H9 (cell line): Measurements from ENCODE around the gene PRR33. TPM values are rescaled to one million over a fixed set of nuclear protein-coding genes. Genes with fewer than 3 reads are reported as not detected.
"Not testable (repeated sequence)": the region's sequence is repeated elsewhere in the genome, so short reads cannot be mapped to it uniquely, and the experiment has no call there.

Experiments used
- DNase-seq: peaks from one replicate; pipeline ENCODE4 v3.0.0-alpha.2; 2017
- H2AFZ ChIP-seq: one replicate; pipeline ENCODE4 v1.6.1; 2013; ENCODE audit warnings: mild to moderate bottlenecking, low read length, control low read depth, moderate library complexity
- H2AK5ac ChIP-seq: 2 replicates; pipeline ENCODE4 v1.6.1; 2013; ENCODE audit warnings: low read length, control low read depth, mixed read lengths; ENCODE audit not compliant: insufficient read length
- H2BK120ac ChIP-seq: one replicate; pipeline ENCODE4 v1.6.1; 2013; ENCODE audit warnings: low read depth, mild to moderate bottlenecking, low read length, control low read depth, inconsistent platforms; ENCODE audit not compliant: poor library complexity, severe bottlenecking
- H2BK12ac ChIP-seq: 2 replicates; pipeline ENCODE4 v1.6.1; 2013; ENCODE audit warnings: low read length, control low read depth, mixed read lengths, low read depth; ENCODE audit not compliant: insufficient read length
- H2BK15ac ChIP-seq: 2 replicates; pipeline ENCODE4 v1.6.1; 2013; ENCODE audit warnings: low read depth, low read length, control low read depth
- H2BK20ac ChIP-seq: one replicate; pipeline ENCODE4 v1.6.1; 2013; ENCODE audit warnings: low read depth, mild to moderate bottlenecking, low read length, control low read depth, inconsistent platforms; ENCODE audit not compliant: poor library complexity, severe bottlenecking
- H2BK5ac ChIP-seq: 2 replicates; pipeline ENCODE4 v1.6.1; 2013; ENCODE audit warnings: low read length, control low read depth, mixed read lengths; ENCODE audit not compliant: insufficient read length
- H3K14ac ChIP-seq: 2 replicates; pipeline ENCODE4 v1.6.1; 2013; ENCODE audit warnings: low read length, control low read depth; ENCODE audit not compliant: insufficient read depth
- H3K18ac ChIP-seq: 2 replicates; pipeline ENCODE4 v1.6.1; 2013; ENCODE audit warnings: low read depth, mild to moderate bottlenecking, mixed read lengths, low read length, control low read depth; ENCODE audit not compliant: insufficient read length
- H3K23ac ChIP-seq: 2 replicates; pipeline ENCODE4 v1.6.1; 2013; ENCODE audit warnings: low read length, control low read depth, mixed read lengths, low read depth; ENCODE audit not compliant: insufficient read length
- H3K23me2 ChIP-seq: 2 replicates; pipeline ENCODE4 v1.6.1; 2013; ENCODE audit warnings: low read depth, mild to moderate bottlenecking, mixed read lengths, low read length, control low read depth; ENCODE audit not compliant: insufficient read length, poor library complexity, severe bottlenecking
- H3K27ac ChIP-seq: 2 replicates; pipeline ENCODE4 v1.5.1; 2013; ENCODE audit warnings: low read length, control low read depth, mixed read lengths, low read depth; ENCODE audit not compliant: insufficient read length
- H3K27me3 ChIP-seq: 2 replicates; pipeline ENCODE4 v1.6.1; 2013; ENCODE audit warnings: low read length, control low read depth, inconsistent platforms; ENCODE audit not compliant: insufficient read depth
- H3K4ac ChIP-seq: 2 replicates; pipeline ENCODE4 v1.6.1; 2013; ENCODE audit warnings: low read depth, mild to moderate bottlenecking, control low read depth, inconsistent platforms, low read length, moderate library complexity
- H3K4me1 ChIP-seq: 2 replicates; pipeline ENCODE4 v1.6.1; 2013; ENCODE audit warnings: low read length, control low read depth, inconsistent platforms; ENCODE audit not compliant: insufficient read depth
- H3K4me2 ChIP-seq: 2 replicates; pipeline ENCODE4 v1.6.1; 2013; ENCODE audit warnings: low read length, control low read depth, mixed read lengths; ENCODE audit not compliant: insufficient read length, insufficient read depth
- H3K56ac ChIP-seq: 2 replicates; pipeline ENCODE4 v1.6.1; 2013; ENCODE audit warnings: low read depth, mild to moderate bottlenecking, mixed read lengths, low read length, control low read depth; ENCODE audit not compliant: insufficient read length
- H3K79me1 ChIP-seq: 2 replicates; pipeline ENCODE4 v1.6.1; 2013; ENCODE audit warnings: low read depth, mild to moderate bottlenecking, moderate library complexity, low read length, control low read depth, inconsistent platforms; ENCODE audit not compliant: insufficient read depth, poor library complexity, severe bottlenecking
- H3K79me2 ChIP-seq: 2 replicates; pipeline ENCODE4 v1.6.1; 2013; ENCODE audit warnings: low read length, control low read depth, inconsistent platforms; ENCODE audit not compliant: insufficient read depth
- H3K9ac ChIP-seq: 2 replicates; pipeline ENCODE4 v1.6.1; 2013; ENCODE audit warnings: low read length, control low read depth, mixed read lengths; ENCODE audit not compliant: insufficient read length; ENCODE audit errors: extremely low read depth
- H3K9me3 ChIP-seq: one replicate; pipeline ENCODE4 v1.6.1; 2013; ENCODE audit warnings: low read depth, low read length, inconsistent platforms; ENCODE audit not compliant: control insufficient read depth
- H3T11ph ChIP-seq: one replicate; pipeline ENCODE4 v1.6.1; 2013; ENCODE audit warnings: mild to moderate bottlenecking, low read length, control low read depth, inconsistent platforms
- H4K20me1 ChIP-seq: one replicate; pipeline ENCODE4 v1.6.1; 2013; ENCODE audit not compliant: control insufficient read depth, insufficient read length, insufficient read depth
- H4K5ac ChIP-seq: 2 replicates; pipeline ENCODE4 v1.6.1; 2013; ENCODE audit warnings: low read depth, mild to moderate bottlenecking, mixed read lengths, low read length, control low read depth; ENCODE audit not compliant: insufficient read length
- H4K8ac ChIP-seq: replicated peaks from 2 replicates; pipeline ENCODE4 v1.6.1; 2013; ENCODE audit warnings: low read length, control low read depth, mixed read lengths, low read depth; ENCODE audit not compliant: insufficient read length
- H4K91ac ChIP-seq: 2 replicates; pipeline ENCODE4 v1.6.1; 2013; ENCODE audit warnings: low read depth, mild to moderate bottlenecking, moderate library complexity, mixed read lengths, low read length, control low read depth; ENCODE audit not compliant: insufficient read length
- H3K27ac Mint-ChIP-seq, 3 experiments: 2 replicates in 2 of 3; 3 replicates in 1 of 3; pipeline ENCODE4 v1.8.0; 2020 to 2021; ENCODE audit warnings: mixed read lengths in 3 of 3, mild to moderate bottlenecking in 1 of 3, moderate library complexity in 1 of 3
- H3K27me3 Mint-ChIP-seq: 2 replicates; pipeline ENCODE4 v1.8.0; 2021; ENCODE audit warnings: low read depth, mild to moderate bottlenecking, moderate library complexity, mixed read lengths
- H3K36me3 Mint-ChIP-seq, 3 experiments: 2 replicates in 2 of 3; 3 replicates in 1 of 3; pipeline ENCODE4 v1.8.0; 2020 to 2021; ENCODE audit warnings: low read depth in 3 of 3, mixed read lengths in 3 of 3; ENCODE audit not compliant: insufficient read depth in 1 of 3
- H3K4me1 Mint-ChIP-seq, 2 experiments: 2 replicates each; pipeline ENCODE4 v1.8.0; 2020; ENCODE audit warnings: mixed read lengths in 2 of 2
- H3K4me3 Mint-ChIP-seq, 2 experiments: 2 replicates in 1 of 2; 3 replicates in 1 of 2; pipeline ENCODE4 v1.8.0; 2020 to 2021; ENCODE audit warnings: mild to moderate bottlenecking in 2 of 2, mixed read lengths in 2 of 2, moderate library complexity in 1 of 2
- H3K9me3 Mint-ChIP-seq, 2 experiments: 2 replicates in 1 of 2; 3 replicates in 1 of 2; pipeline ENCODE4 v1.8.0; 2020; ENCODE audit warnings: mild to moderate bottlenecking in 2 of 2, mixed read lengths in 2 of 2, moderate library complexity in 1 of 2
- WGBS: extraction: QIAGEN DNeasy Blood & Tissue Kit; methylation state at CpG from one replicate; pipeline ENCODE4 v1.1.7; 2013; ENCODE audit warnings: missing lambda C conversion rate, low lambda C conversion rate, mixed read lengths; ENCODE audit not compliant: insufficient read length; ENCODE audit errors: extremely low coverage; 5-methylcytosine and 5-hydroxymethylcytosine counted together
- total RNA-seq: library from RNA; stranded (reverse); gene quantifications from 2 replicates; pipeline ENCODE4 v1.2.1, GENCODE V29; 2021
- TF ChIP-seq, protein P1 (sequence below): fragments of 200-600 bp; sonication (generic); conservative IDR thresholded peaks from 3 replicates; pipeline ENCODE4 v1.8.0; 2021; ENCODE audit warnings: antibody characterized with exemption, mild to moderate bottlenecking

Gene PRR33
- total RNA-seq, 1 experiment from 2014 or later: not detected

DNA sequence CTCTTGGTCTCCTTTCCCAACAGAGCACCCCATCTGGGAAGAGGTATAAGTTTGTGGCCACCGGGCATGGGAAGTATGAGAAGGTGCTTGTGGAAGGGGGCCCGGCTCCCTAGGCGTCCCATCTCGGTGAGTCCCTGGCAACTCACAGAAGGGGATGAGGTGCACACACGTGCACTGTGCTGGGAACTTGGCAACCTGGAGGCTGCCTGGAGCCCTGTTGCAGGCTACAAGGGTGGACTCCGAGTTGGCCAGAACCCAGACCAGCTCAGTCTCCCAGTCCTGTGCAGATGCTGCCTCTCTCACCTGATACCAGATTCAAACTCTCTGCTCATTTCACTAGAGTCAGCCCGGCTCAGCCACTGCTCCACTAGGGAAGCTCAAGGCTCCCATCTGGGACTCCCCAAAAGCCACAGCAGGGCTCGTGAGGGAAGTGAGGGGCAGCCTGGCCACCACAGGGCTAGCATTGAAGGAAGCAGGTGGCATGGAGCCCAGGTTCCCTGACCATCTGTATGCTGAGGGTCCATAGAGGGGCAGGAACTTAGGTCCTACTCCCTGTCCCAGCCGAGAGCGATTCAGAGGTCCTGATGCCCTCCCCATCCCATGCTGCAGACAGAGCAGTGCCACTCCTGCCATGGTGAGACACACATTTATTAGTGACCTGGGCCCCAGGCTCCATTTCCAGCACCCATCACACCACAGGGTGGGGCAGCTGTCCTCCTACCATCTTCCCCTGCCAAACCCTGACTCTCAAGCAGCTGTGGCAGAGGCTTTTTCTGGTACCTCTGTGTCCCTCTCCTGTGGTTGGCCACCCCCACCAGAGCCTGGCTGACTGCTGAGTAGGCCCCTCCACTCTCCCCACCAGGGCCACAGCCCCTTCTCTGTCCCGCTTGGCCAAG lies 4.0 kb downstream of the PRR33 start:
- no peak overlapping the region for H3K14ac ChIP-seq
- H4K91ac ChIP-seq: no peak overlapping the region
- no peak overlapping the region for H3K9ac ChIP-seq
- H3K4me2 ChIP-seq: no peak overlapping the region
- no peaks in the 10 kb centered on the region for H3K79me2 ChIP-seq
- no peak overlapping the region for H3K18ac ChIP-seq
- no peak overlapping the region for H2BK15ac ChIP-seq
- TF ChIP-seq, protein P1, sequence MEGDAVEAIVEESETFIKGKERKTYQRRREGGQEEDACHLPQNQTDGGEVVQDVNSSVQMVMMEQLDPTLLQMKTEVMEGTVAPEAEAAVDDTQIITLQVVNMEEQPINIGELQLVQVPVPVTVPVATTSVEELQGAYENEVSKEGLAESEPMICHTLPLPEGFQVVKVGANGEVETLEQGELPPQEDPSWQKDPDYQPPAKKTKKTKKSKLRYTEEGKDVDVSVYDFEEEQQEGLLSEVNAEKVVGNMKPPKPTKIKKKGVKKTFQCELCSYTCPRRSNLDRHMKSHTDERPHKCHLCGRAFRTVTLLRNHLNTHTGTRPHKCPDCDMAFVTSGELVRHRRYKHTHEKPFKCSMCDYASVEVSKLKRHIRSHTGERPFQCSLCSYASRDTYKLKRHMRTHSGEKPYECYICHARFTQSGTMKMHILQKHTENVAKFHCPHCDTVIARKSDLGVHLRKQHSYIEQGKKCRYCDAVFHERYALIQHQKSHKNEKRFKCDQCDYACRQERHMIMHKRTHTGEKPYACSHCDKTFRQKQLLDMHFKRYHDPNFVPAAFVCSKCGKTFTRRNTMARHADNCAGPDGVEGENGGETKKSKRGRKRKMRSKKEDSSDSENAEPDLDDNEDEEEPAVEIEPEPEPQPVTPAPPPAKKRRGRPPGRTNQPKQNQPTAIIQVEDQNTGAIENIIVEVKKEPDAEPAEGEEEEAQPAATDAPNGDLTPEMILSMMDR: no peak
- H3K23ac ChIP-seq: no peak overlapping the region
- no peak overlapping the region for H2BK12ac ChIP-seq
- H3K4ac ChIP-seq: no peak overlapping the region
- H4K20me1 ChIP-seq: no peaks in the 10 kb centered on the region
- H3K9me3 ChIP-seq: no peaks in the 10 kb centered on the region
- no peak overlapping the region for H2BK120ac ChIP-seq
- H3K23me2 ChIP-seq: no peaks in the 10 kb centered on the region
- H3K4me1 ChIP-seq: no peaks in the 10 kb centered on the region
- H2AFZ ChIP-seq: no peak overlapping the region
- no peak overlapping the region for H3K56ac ChIP-seq
- Mint-ChIP-seq H3K4me1 (no peaks in the 10 kb centered on the region), H3K4me3 (no peak overlapping the region), H3K27me3 (peaks cover 20% of the 10 kb centered on the region), H3K36me3 (no peaks in the 10 kb centered on the region), H3K9me3 (no peaks in the 10 kb centered on the region), H3K27ac (no peak overlapping the region)
- no peak overlapping the region for H2AK5ac ChIP-seq
- no peak overlapping the region for H4K5ac ChIP-seq
- no peak overlapping the region for H2BK5ac ChIP-seq
- no peak overlapping the region for H4K8ac ChIP-seq
- H3K27me3 ChIP-seq: no peaks in the 10 kb centered on the region
- DNase-seq: no peak
- H3K27ac ChIP-seq: no peak overlapping the region
- no peak overlapping the region for H3T11ph ChIP-seq
- no peak overlapping the region for H2BK20ac ChIP-seq
- no CpG with 5 or more reads among the region's 11 CpGs for WGBS
- no peaks in the 10 kb centered on the region for H3K79me1 ChIP-seq

DNA sequence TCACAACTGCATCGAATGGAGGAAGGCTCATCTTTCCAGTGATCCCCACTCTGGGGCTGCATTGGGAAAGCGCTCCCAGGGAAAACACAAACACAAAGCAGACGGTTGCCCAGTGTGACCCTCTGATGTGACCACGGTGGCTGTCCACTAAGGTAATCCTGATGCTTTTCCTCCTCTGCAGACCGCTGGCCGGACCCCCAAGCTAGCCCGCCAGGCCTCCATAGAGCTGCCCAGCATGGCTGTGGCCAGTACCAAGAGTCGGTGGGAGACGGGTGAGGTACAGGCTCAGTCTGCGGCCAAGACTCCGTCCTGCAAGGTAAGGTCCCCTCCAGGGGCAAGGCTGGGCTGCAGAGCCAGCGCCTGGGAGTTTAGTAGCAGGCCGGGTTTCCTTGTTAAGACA lies 5.1 kb downstream of the PRR33 start:
- H2BK15ac ChIP-seq, H3K4ac ChIP-seq, H2BK120ac ChIP-seq, H3K4me1 Mint-ChIP-seq, H3K27me3 ChIP-seq, H3K23me2 ChIP-seq, H4K91ac ChIP-seq, H3K14ac ChIP-seq, H3K27ac Mint-ChIP-seq, H3K9me3 ChIP-seq, H3K36me3 Mint-ChIP-seq, H3K27ac ChIP-seq, H4K5ac ChIP-seq, H4K8ac ChIP-seq, H3K79me2 ChIP-seq, H3K4me2 ChIP-seq, H2BK20ac ChIP-seq, H4K20me1 ChIP-seq, H2AK5ac ChIP-seq, H3K23ac ChIP-seq, H3K9ac ChIP-seq, H3T11ph ChIP-seq, H3K4me3 Mint-ChIP-seq, H2BK12ac ChIP-seq, H3K56ac ChIP-seq, H2AFZ ChIP-seq, H2BK5ac ChIP-seq, H3K79me1 ChIP-seq, H3K4me1 ChIP-seq, H3K9me3 Mint-ChIP-seq, H3K18ac ChIP-seq, DNase-seq: not testable (repeated sequence)
- peaks cover 18% of the 10 kb centered on the region for H3K27me3 Mint-ChIP-seq
- WGBS: no CpG with 5 or more reads among the region's 13 CpGs
